Mesenchymal stem cell (in vitro differentiated cells and primary cell): ENCODE data around the gene OR12D1.
"Not testable (repeated sequence)": the region's sequence is repeated elsewhere in the genome, so short reads cannot be mapped to it uniquely, and the experiment has no call there.

ENCODE experiments used
- DNase-seq: peaks from one replicate; pipeline ENCODE4 v3.0.0-alpha.2; 2013
- H2AFZ ChIP-seq: one replicate; pipeline ENCODE4 v1.6.1; 2013; ENCODE audit warnings: low read depth, mild to moderate bottlenecking, control low read depth, inconsistent platforms, low read length, moderate library complexity
- H2AK5ac ChIP-seq: 2 replicates; pipeline ENCODE4 v1.6.1; 2013; ENCODE audit warnings: low read length, moderate library complexity, mild to moderate bottlenecking, inconsistent platforms; ENCODE audit not compliant: severe bottlenecking
- H2BK120ac ChIP-seq: one replicate; pipeline ENCODE4 v1.6.1; 2013; ENCODE audit warnings: low read depth, mild to moderate bottlenecking, inconsistent platforms, low read length, moderate library complexity
- H2BK12ac ChIP-seq, 2 experiments: one replicate each; pipeline ENCODE4 v1.6.1; 2013; ENCODE audit warnings: inconsistent platforms in 2 of 2, low read length in 2 of 2, mild to moderate bottlenecking in 2 of 2, moderate library complexity in 2 of 2, control low read depth in 1 of 2
- H2BK15ac ChIP-seq: one replicate; pipeline ENCODE4 v1.6.1; 2013; ENCODE audit warnings: mild to moderate bottlenecking, low read depth, inconsistent platforms; ENCODE audit not compliant: poor library complexity, severe bottlenecking
- H2BK5ac ChIP-seq: 2 replicates; pipeline ENCODE4 v1.6.1; 2013; ENCODE audit warnings: low read depth, mild to moderate bottlenecking, low read length, control low read depth, inconsistent platforms; ENCODE audit not compliant: poor library complexity, severe bottlenecking
- H3K14ac ChIP-seq, 2 experiments: one replicate each; pipeline ENCODE4 v1.6.1; 2013; ENCODE audit warnings: inconsistent platforms in 2 of 2, low read length in 2 of 2, control low read depth in 1 of 2, mild to moderate bottlenecking in 1 of 2, moderate library complexity in 1 of 2
- H3K18ac ChIP-seq, 2 experiments: one replicate each; pipeline ENCODE4 v1.6.1; 2013; ENCODE audit warnings: inconsistent platforms in 2 of 2, low read length in 2 of 2, control low read depth in 1 of 2, low read depth in 1 of 2, mild to moderate bottlenecking in 1 of 2
- H3K23ac ChIP-seq, 2 experiments: one replicate each; pipeline ENCODE4 v1.6.1; 2013; ENCODE audit warnings: inconsistent platforms in 2 of 2, low read length in 2 of 2, mild to moderate bottlenecking in 2 of 2, moderate library complexity in 2 of 2, control low read depth in 1 of 2
- H3K27ac ChIP-seq: 2 replicates; pipeline ENCODE4 v1.5.1; 2013; ENCODE audit warnings: mild to moderate bottlenecking, moderate library complexity, low read length, control low read depth, inconsistent platforms; ENCODE audit not compliant: poor library complexity, severe bottlenecking
- H3K27me3 ChIP-seq, 2 experiments: 2 replicates each; pipeline versions ENCODE4 v1.6.1 to v1.7.0; 2013; ENCODE audit warnings: low read length in 2 of 2, mild to moderate bottlenecking in 2 of 2, moderate library complexity in 2 of 2, control low read depth in 1 of 2, inconsistent platforms in 1 of 2; ENCODE audit not compliant: control insufficient read depth in 1 of 2, insufficient read depth in 1 of 2
- H3K36me3 ChIP-seq, 2 experiments: 2 replicates each; pipeline versions ENCODE4 v1.6.1 to v1.7.0; 2013; ENCODE audit warnings: low read length in 2 of 2, control low read depth in 1 of 2, inconsistent platforms in 1 of 2, low read depth in 1 of 2, mild to moderate bottlenecking in 1 of 2; ENCODE audit not compliant: insufficient read depth in 2 of 2, control insufficient read depth in 1 of 2
- H3K4ac ChIP-seq, 2 experiments: one replicate each; pipeline ENCODE4 v1.6.1; 2013; ENCODE audit warnings: inconsistent platforms in 2 of 2, low read length in 2 of 2, mild to moderate bottlenecking in 2 of 2, moderate library complexity in 2 of 2, control low read depth in 1 of 2, low read depth in 1 of 2
- H3K4me1 ChIP-seq: 2 replicates; pipeline ENCODE4 v1.6.1; 2013; ENCODE audit warnings: low read depth, low read length, control low read depth; ENCODE audit not compliant: control insufficient read depth, insufficient read depth
- H3K4me2 ChIP-seq: 2 replicates; pipeline ENCODE4 v1.6.1; 2013; ENCODE audit warnings: low read length, mild to moderate bottlenecking, inconsistent platforms; ENCODE audit not compliant: poor library complexity, severe bottlenecking
- H3K4me3 ChIP-seq, 2 experiments: 2 replicates each; pipeline versions ENCODE4 v1.5.1 to v1.7.0; 2013; ENCODE audit warnings: low read length in 2 of 2, mild to moderate bottlenecking in 2 of 2, control low read depth in 1 of 2, low read depth in 1 of 2; ENCODE audit not compliant: insufficient read depth in 1 of 2
- H3K79me1 ChIP-seq: replicated peaks from 2 replicates; pipeline ENCODE4 v1.6.1; 2013; ENCODE audit warnings: mild to moderate bottlenecking, control low read depth, low read length, inconsistent platforms; ENCODE audit not compliant: poor library complexity, severe bottlenecking
- H3K9ac ChIP-seq: 2 replicates; pipeline ENCODE4 v1.7.0; 2013; ENCODE audit warnings: mild to moderate bottlenecking, low read length, moderate library complexity
- H3K9me3 ChIP-seq: 2 replicates; pipeline ENCODE4 v1.7.0; 2013; ENCODE audit warnings: mild to moderate bottlenecking, low read length; ENCODE audit not compliant: control insufficient read depth
- H4K8ac ChIP-seq: one replicate; pipeline ENCODE4 v1.6.1; 2013; ENCODE audit warnings: inconsistent platforms, mild to moderate bottlenecking, low read length, moderate library complexity
- H4K91ac ChIP-seq: one replicate; pipeline ENCODE4 v1.6.1; 2013; ENCODE audit warnings: mild to moderate bottlenecking, low read length, inconsistent platforms
- WGBS: methylation state at CpG from one replicate; pipeline ENCODE4 v1.1.7; 2013; ENCODE audit warnings: mixed read lengths; 5-methylcytosine and 5-hydroxymethylcytosine counted together

The OR12D1 gene

GRCh38 chr6:29426654-29427053, 11.9 kb downstream of the OR12D1 start:
- Histone ChIP-seq H2BK5ac (no peak overlapping the region), H4K91ac (no peak overlapping the region), H3K14ac (no peak overlapping the region), H4K8ac (no peak overlapping the region), H2AFZ (no peak overlapping the region), H2AK5ac (no peak overlapping the region), H3K27ac (no peak overlapping the region), H2BK120ac (no peak overlapping the region), H3K18ac (no peak overlapping the region), H2BK12ac (no peak overlapping the region), H2BK15ac (no peak overlapping the region), H3K4ac (no peak overlapping the region), H3K4me1 (no peaks in the 10 kb centered on the region), H3K36me3 (no peaks in the 10 kb centered on the region), H3K4me2 (no peak overlapping the region), H3K9me3 (no peaks in the 10 kb centered on the region), H3K23ac (no peak overlapping the region), H3K4me3 (no peak overlapping the region), H3K79me1 (no peaks in the 10 kb centered on the region), H3K9ac (no peak overlapping the region), H3K27me3 (no peaks in the 10 kb centered on the region)
- 88% methylated on average over 3 of the region's 3 CpGs for WGBS
- no peak for DNase-seq

- not testable (repeated sequence) for H2BK12ac ChIP-seq, H3K18ac ChIP-seq, H2AK5ac ChIP-seq, H3K4me1 ChIP-seq, DNase-seq, H4K91ac ChIP-seq, H4K8ac ChIP-seq, H3K79me1 ChIP-seq, H2BK15ac ChIP-seq, H3K4ac ChIP-seq, H3K27ac ChIP-seq, H3K27me3 ChIP-seq, H2AFZ ChIP-seq, H2BK120ac ChIP-seq, H3K9ac ChIP-seq, H3K4me3 ChIP-seq, H3K23ac ChIP-seq, H3K36me3 ChIP-seq, H2BK5ac ChIP-seq, H3K14ac ChIP-seq, H3K9me3 ChIP-seq
- H3K4me2 ChIP-seq, result peak overlapping the region; percentile 22
- WGBS, result 31% methylated on average over 12 of the region's 18 CpGs
Observed at GRCh38 chr6:29436730-29437129, 22.0 kb downstream of the OR12D1 start.

GRCh38 chr6:29439006-29439405, 24.3 kb downstream of the OR12D1 start, which contains the start of gene OR10C1:
OR10C1 (plus strand) TSS chr6:29439306; CDS start chr6:29440016, 710 bp downstream.
- Histone ChIP-seq H3K4me2 (no peak within 1 kb of the TSS), H3K18ac (no peak within 1 kb of the TSS), H2BK12ac (no peak within 1 kb of the TSS), H3K9ac (no peak within 1 kb of the TSS), H3K14ac (no peak within 1 kb of the TSS), H2BK15ac (no peak within 1 kb of the TSS), H3K23ac (no peak within 1 kb of the TSS), H3K4ac (no peak within 1 kb of the TSS), H4K8ac (no peak within 1 kb of the TSS), H3K4me3 (no peak within 1 kb of the TSS), H3K27me3 (no peaks in the 10 kb centered on the region), H3K79me1 (no peaks in the 10 kb centered on the region), H3K4me1 (no peaks in the 10 kb centered on the region), H3K9me3 (no peaks in the 10 kb centered on the region), H4K91ac (no peak within 1 kb of the TSS), H2AK5ac (no peak within 1 kb of the TSS), H3K27ac (no peak within 1 kb of the TSS), H3K36me3 (no peaks in the 10 kb centered on the region), H2AFZ (no peak within 1 kb of the TSS), H2BK5ac (no peak within 1 kb of the TSS), H2BK120ac (no peak within 1 kb of the TSS)
- DNase-seq, result no peak

GRCh38 chr6:29442719-29443118, 28.0 kb downstream of the OR12D1 start:
- H3K18ac ChIP-seq, result no peak overlapping the region
- H3K4ac ChIP-seq, result no peak overlapping the region
- H3K27me3 ChIP-seq, result no peaks in the 10 kb centered on the region
- H2BK15ac ChIP-seq, result no peak overlapping the region
- H4K8ac ChIP-seq, result no peak overlapping the region
- no peaks in the 10 kb centered on the region for H3K4me1 ChIP-seq
- no peak overlapping the region for H3K4me3 ChIP-seq
- H2BK12ac ChIP-seq, result no peak overlapping the region
- no peaks in the 10 kb centered on the region for H3K36me3 ChIP-seq
- 68% methylated on average over 1 of the region's 1 CpG for WGBS
- H3K9ac ChIP-seq, result no peak overlapping the region
- H2AFZ ChIP-seq, result no peak overlapping the region
- H2BK5ac ChIP-seq, result no peak overlapping the region
- H3K79me1 ChIP-seq, result no peaks in the 10 kb centered on the region
- H2AK5ac ChIP-seq, result no peak overlapping the region
- no peak overlapping the region for H3K27ac ChIP-seq
- H3K23ac ChIP-seq, result no peak overlapping the region
- no peak for DNase-seq
- no peak overlapping the region for H3K4me2 ChIP-seq
- H3K9me3 ChIP-seq, result no peaks in the 10 kb centered on the region
- H2BK120ac ChIP-seq, result no peak overlapping the region
- no peak overlapping the region for H3K14ac ChIP-seq
- H4K91ac ChIP-seq, result no peak overlapping the region
